Panc1 (cell line): ENCODE measurements around the gene NTNG1. TPM values are rescaled to one million over a fixed set of nuclear protein-coding genes. Genes with fewer than 3 reads are reported as not detected.

Source experiments
- ATAC-seq: fragments of 200-7000 bp; cut with Tn5 transposase; 2 replicates; pipeline ENCODE4 v1.9.1; 2020; ENCODE audit warnings: mild to moderate bottlenecking, moderate library complexity
- BruUV-seq: library from RNA; stranded (reverse); fragments of 400-500 nt; replicated peaks from 2 replicates; lab custom pipeline; 2021; lab: Mats Ljungman, UMichigan
- CTCF ChIA-PET: fragments of 300-600 bp; sonication (Branson Sonifier 250); formaldehyde crosslinking; loops from one replicate; lab custom pipeline; 2022; ENCODE audit warnings: antibody characterized with exemption; lab: Charles Lee
- POLR2A ChIA-PET: fragments of 300-600 bp; sonication (Branson Sonifier 250); formaldehyde crosslinking; loops from one replicate; lab custom pipeline; 2022; ENCODE audit warnings: antibody characterized with exemption; lab: Charles Lee
- DNase-seq: peaks from one replicate; pipeline ENCODE4 v3.0.0-alpha.2; 2010; ENCODE audit warnings: low read depth, low spot score
- H3K27ac ChIP-seq: 2 replicates; pipeline ENCODE4 v1.5.1; 2011; ENCODE audit warnings: mild to moderate bottlenecking, low read length, inconsistent platforms
- H3K27me3 ChIP-seq: fragments of 200-500 bp; sonication (Bioruptor generic); 2 replicates; pipeline ENCODE4 v1.6.0; 2014; ENCODE audit warnings: low read length, inconsistent platforms; ENCODE audit not compliant: control insufficient read depth, insufficient read depth
- H3K36me3 ChIP-seq: fragments of 200-500 bp; sonication (Bioruptor generic); 2 replicates; pipeline ENCODE4 v1.5.1; 2014; ENCODE audit warnings: inconsistent platforms, mild to moderate bottlenecking, low read length, moderate library complexity; ENCODE audit not compliant: control insufficient read depth, insufficient read depth
- H3K4me1 ChIP-seq: 2 replicates; pipeline ENCODE4 v1.5.1; 2011; ENCODE audit warnings: inconsistent platforms, mild to moderate bottlenecking, low read length, moderate library complexity; ENCODE audit not compliant: control insufficient read depth, insufficient read depth
- H3K4me3 ChIP-seq, 2 experiments: 2 replicates each; pipeline ENCODE4 v1.5.1; 2011 to 2012; ENCODE audit warnings: low read depth in 2 of 2, low read length in 2 of 2, mild to moderate bottlenecking in 2 of 2, inconsistent platforms in 1 of 2, moderate library complexity in 1 of 2
- H3K9me3 ChIP-seq: fragments of 200-500 bp; sonication (Bioruptor generic); 2 replicates; pipeline ENCODE4 v1.5.1; 2014; ENCODE audit warnings: low read depth, mild to moderate bottlenecking, inconsistent platforms, low read length, moderate library complexity; ENCODE audit not compliant: control insufficient read depth, insufficient read depth
- POLR2AphosphoS5 ChIP-seq: IDR thresholded peaks from 2 replicates; pipeline ENCODE4 v1.6.1; 2012; ENCODE audit warnings: mild to moderate bottlenecking, low read depth, low read length, moderate library complexity
- SIN3A ChIP-seq: IDR thresholded peaks from 2 replicates; pipeline ENCODE4 v1.6.1; 2012; ENCODE audit warnings: low read depth, mild to moderate bottlenecking, low read length, moderate library complexity, borderline replicate concordance; ENCODE audit not compliant: insufficient read depth
- TCF7L2 ChIP-seq: IDR thresholded peaks from 2 replicates; pipeline ENCODE4 v1.6.1; 2011; ENCODE audit warnings: mild to moderate bottlenecking, low read depth, low read length, inconsistent platforms
- in situ Hi-C: cut with HindIII; loops from 2 replicates; pipeline ENCODE4 v1.10.0; 2016; ENCODE audit warnings: low sequenced_read_pairs, low pct_unique_long_range_greater_than_20kb
- intact Hi-C: fragments of 100-400 bp; cut with micrococcal nuclease; formaldehyde crosslinking; loops from one replicate; pipeline ENCODE4 v1.10.0; 2022; ENCODE audit not compliant: unreplicated experiment
- total RNA-seq: library from RNA; stranded (reverse); gene quantifications from one replicate; pipeline ENCODE4 v1.2.1, GENCODE V29; 2021; ENCODE audit not compliant: unreplicated experiment
- TF ChIP-seq, protein P1 (sequence below), 2 experiments: IDR thresholded peaks; 2 replicates each; pipeline ENCODE4 v1.6.1; 2011 to 2012; ENCODE audit warnings: low read depth in 2 of 2, control low read depth in 1 of 2, low read length in 1 of 2, mild to moderate bottlenecking in 1 of 2, moderate library complexity in 1 of 2; ENCODE audit not compliant: insufficient read depth in 1 of 2
- TF ChIP-seq, protein P2 (sequence below): fragments of 450-650 bp; IDR thresholded peaks from 2 replicates; pipeline ENCODE4 v1.5.1; 2017; ENCODE audit warnings: mild to moderate bottlenecking

NTNG1 gene
- total RNA-seq, 1 experiment from 2014 or later: 0.13 TPM

DNA sequence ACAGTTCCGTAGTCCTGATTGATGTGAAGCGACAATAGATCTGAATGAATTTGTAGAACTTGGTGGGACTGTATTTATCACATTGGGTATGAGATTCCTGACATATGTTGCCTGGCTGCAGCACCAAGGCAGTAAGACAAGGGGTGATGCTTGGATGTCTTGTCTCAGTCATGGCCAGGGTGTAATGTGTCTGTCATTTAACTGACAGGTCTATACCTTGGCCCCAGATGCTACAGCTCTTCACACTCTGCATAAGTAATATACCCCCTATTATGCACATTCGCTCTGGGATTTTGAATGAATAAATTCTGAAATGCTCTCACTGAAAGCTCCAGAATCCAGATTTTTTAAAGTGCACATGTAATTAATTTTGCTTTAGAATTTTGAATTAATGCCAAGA lies 47.3 kb downstream of the NTNG1 start:
- CTCF ChIA-PET: no interaction called here
- in situ Hi-C loops (no loop called here), intact Hi-C loops (no loop called here)
- H3K36me3 ChIP-seq: no peaks in the 10 kb centered on the region
- no peaks in the 10 kb centered on the region for H3K4me1 ChIP-seq
- no TSS peak for BruUV-seq
- H3K9me3 ChIP-seq: no peaks in the 10 kb centered on the region
- H3K27me3 ChIP-seq: no peaks in the 10 kb centered on the region
- no peak for TF ChIP-seq TCF7L2
- no peak for TF ChIP-seq SIN3A
- TF ChIP-seq, protein P1, sequence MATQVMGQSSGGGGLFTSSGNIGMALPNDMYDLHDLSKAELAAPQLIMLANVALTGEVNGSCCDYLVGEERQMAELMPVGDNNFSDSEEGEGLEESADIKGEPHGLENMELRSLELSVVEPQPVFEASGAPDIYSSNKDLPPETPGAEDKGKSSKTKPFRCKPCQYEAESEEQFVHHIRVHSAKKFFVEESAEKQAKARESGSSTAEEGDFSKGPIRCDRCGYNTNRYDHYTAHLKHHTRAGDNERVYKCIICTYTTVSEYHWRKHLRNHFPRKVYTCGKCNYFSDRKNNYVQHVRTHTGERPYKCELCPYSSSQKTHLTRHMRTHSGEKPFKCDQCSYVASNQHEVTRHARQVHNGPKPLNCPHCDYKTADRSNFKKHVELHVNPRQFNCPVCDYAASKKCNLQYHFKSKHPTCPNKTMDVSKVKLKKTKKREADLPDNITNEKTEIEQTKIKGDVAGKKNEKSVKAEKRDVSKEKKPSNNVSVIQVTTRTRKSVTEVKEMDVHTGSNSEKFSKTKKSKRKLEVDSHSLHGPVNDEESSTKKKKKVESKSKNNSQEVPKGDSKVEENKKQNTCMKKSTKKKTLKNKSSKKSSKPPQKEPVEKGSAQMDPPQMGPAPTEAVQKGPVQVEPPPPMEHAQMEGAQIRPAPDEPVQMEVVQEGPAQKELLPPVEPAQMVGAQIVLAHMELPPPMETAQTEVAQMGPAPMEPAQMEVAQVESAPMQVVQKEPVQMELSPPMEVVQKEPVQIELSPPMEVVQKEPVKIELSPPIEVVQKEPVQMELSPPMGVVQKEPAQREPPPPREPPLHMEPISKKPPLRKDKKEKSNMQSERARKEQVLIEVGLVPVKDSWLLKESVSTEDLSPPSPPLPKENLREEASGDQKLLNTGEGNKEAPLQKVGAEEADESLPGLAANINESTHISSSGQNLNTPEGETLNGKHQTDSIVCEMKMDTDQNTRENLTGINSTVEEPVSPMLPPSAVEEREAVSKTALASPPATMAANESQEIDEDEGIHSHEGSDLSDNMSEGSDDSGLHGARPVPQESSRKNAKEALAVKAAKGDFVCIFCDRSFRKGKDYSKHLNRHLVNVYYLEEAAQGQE (IDR thresholded peaks at IDR 0.05; ENCODE audit: insufficient read depth in 1 of 2, low read depth in 2 of 2, low read length in 1 of 2): no peak
- TF ChIP-seq, protein P2, sequence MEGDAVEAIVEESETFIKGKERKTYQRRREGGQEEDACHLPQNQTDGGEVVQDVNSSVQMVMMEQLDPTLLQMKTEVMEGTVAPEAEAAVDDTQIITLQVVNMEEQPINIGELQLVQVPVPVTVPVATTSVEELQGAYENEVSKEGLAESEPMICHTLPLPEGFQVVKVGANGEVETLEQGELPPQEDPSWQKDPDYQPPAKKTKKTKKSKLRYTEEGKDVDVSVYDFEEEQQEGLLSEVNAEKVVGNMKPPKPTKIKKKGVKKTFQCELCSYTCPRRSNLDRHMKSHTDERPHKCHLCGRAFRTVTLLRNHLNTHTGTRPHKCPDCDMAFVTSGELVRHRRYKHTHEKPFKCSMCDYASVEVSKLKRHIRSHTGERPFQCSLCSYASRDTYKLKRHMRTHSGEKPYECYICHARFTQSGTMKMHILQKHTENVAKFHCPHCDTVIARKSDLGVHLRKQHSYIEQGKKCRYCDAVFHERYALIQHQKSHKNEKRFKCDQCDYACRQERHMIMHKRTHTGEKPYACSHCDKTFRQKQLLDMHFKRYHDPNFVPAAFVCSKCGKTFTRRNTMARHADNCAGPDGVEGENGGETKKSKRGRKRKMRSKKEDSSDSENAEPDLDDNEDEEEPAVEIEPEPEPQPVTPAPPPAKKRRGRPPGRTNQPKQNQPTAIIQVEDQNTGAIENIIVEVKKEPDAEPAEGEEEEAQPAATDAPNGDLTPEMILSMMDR: no peak
- no peak for TF ChIP-seq POLR2AphosphoS5
- DNase-seq: no peak
- no peak for ATAC-seq
- no peak overlapping the region for H3K4me3 ChIP-seq
- POLR2A ChIA-PET: no interaction called here
- no peak overlapping the region for H3K27ac ChIP-seq

DNA sequence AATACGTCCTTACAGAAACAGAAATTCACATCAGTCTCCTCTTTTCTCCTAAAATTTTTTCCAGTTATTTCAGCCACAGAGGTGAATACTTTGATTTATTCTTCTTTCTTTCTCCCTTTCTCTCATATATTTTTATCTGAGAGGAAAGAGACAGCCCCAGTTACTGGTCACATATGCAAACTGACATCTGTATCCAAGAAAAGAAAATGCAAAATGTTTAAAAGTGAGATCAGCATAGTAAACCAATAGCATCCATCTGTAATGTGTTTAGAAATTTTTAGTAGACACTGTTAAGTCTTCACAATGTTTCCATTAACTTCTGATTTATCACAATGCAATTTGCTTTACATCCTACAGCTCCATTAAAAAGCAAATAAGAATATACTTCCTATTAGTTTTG lies 53.5 kb downstream of the NTNG1 start:
- intact Hi-C loops: no loop called here
- H3K27me3 ChIP-seq: no peaks in the 10 kb centered on the region
- TF ChIP-seq, protein P1 (IDR thresholded peaks at IDR 0.05; ENCODE audit: insufficient read depth in 1 of 2, low read depth in 2 of 2, low read length in 1 of 2): no peak
- TF ChIP-seq POLR2AphosphoS5 (no peak), TCF7L2 (no peak), SIN3A (no peak)
- TF ChIP-seq, protein P2: no peak
- POLR2A ChIA-PET: no interaction called here
- H3K36me3 ChIP-seq: no peaks in the 10 kb centered on the region
- no TSS peak for BruUV-seq
- DNase-seq (no peak), ATAC-seq (no peak)
- no peaks in the 10 kb centered on the region for H3K9me3 ChIP-seq
- CTCF ChIA-PET: no interaction called here
- no peak overlapping the region for H3K4me3 ChIP-seq
- in situ Hi-C loops: no loop called here
- no peak overlapping the region for H3K27ac ChIP-seq
- H3K4me1 ChIP-seq: no peaks in the 10 kb centered on the region
